ENCODE results near the gene ANO1.

ANO1 gene

GRCh38 chr11:70064726-70065317, 13.3 kb upstream of the ANO1 start:
- no peak overlapping the region for H3K27ac ChIP-seq
- TF ChIP-seq ZFX (IDR thresholded peaks at IDR 0.05) (no peak), CTCF (conservative IDR thresholded peaks at IDR 0.05) (no peak)

- no peak overlapping the region for H3K27ac ChIP-seq
- TF ChIP-seq ZFX (IDR thresholded peaks at IDR 0.05): no peak
- TF ChIP-seq CTCF (conservative IDR thresholded peaks at IDR 0.05): no peak
Measured at GRCh38 chr11:70065318-70066135, 12.6 kb upstream of the ANO1 start.

GRCh38 chr11:70066136-70066520, 12.0 kb upstream of the ANO1 start:
- TF ChIP-seq ZFX (IDR thresholded peaks at IDR 0.05): no peak
- no peak for TF ChIP-seq CTCF (conservative IDR thresholded peaks at IDR 0.05)
- H3K27ac ChIP-seq: no peak overlapping the region

- H3K27ac ChIP-seq: no peak overlapping the region
- TF ChIP-seq CTCF (conservative IDR thresholded peaks at IDR 0.05) (no peak), ZFX (IDR thresholded peaks at IDR 0.05) (no peak)
Measured at GRCh38 chr11:70066628-70067027, 11.5 kb upstream of the ANO1 start.

- H3K27ac ChIP-seq: no peak overlapping the region
- no peak for TF ChIP-seq CTCF (conservative IDR thresholded peaks at IDR 0.05)
- no peak for TF ChIP-seq ZFX (IDR thresholded peaks at IDR 0.05)
Measured at GRCh38 chr11:70067036-70067435, 11.1 kb upstream of the ANO1 start.

GRCh38 chr11:70067591-70068341, 10.4 kb upstream of the ANO1 start:
- no peak overlapping the region for H3K27ac ChIP-seq
- TF ChIP-seq ZFX (IDR thresholded peaks at IDR 0.05) (no peak), CTCF (conservative IDR thresholded peaks at IDR 0.05) (no peak)

- H3K27ac ChIP-seq: no peak overlapping the region
- TF ChIP-seq ZFX (IDR thresholded peaks at IDR 0.05) (no peak), CTCF (conservative IDR thresholded peaks at IDR 0.05) (no peak)
Measured at GRCh38 chr11:70068345-70068744, 9.8 kb upstream of the ANO1 start.
